ENCODE data around the gene ARHGAP27.

ARHGAP27 gene

DNA sequence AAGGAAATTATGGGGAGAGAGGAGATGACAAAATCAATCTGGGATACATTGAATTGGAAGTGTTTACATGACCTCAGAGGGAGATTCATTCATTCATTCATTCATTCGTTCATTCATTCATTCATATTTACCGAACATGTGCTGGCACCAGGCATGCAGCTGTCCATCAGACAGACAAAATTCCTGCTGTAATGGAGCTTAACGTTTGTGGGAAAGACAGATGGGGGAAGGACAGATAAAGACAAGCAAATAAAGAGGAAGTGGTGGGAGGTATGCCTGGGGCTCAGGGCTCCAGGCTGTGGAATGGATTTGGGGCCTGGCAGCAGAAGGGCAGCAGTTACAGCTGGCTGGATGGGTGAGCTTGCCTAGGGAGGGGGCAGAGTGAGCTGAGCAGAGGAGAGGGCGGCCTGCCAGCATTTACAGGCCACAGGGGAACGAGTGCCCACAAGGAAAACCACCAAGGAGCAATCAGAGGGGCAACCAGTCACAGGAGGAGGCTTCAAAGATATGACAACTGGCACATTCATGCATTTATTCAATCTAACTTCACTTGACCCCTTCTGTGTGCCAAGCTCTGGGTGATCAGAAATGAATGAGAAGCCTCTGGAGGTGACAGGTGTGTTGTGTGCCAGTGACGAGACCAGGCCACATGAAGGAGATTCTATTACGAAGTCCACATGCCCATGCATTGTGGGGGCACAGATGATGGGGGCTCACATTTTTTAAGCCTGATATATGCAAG, 48.5 kb downstream of the ARHGAP27 start:
- TF ChIP-seq, protein P1, sequence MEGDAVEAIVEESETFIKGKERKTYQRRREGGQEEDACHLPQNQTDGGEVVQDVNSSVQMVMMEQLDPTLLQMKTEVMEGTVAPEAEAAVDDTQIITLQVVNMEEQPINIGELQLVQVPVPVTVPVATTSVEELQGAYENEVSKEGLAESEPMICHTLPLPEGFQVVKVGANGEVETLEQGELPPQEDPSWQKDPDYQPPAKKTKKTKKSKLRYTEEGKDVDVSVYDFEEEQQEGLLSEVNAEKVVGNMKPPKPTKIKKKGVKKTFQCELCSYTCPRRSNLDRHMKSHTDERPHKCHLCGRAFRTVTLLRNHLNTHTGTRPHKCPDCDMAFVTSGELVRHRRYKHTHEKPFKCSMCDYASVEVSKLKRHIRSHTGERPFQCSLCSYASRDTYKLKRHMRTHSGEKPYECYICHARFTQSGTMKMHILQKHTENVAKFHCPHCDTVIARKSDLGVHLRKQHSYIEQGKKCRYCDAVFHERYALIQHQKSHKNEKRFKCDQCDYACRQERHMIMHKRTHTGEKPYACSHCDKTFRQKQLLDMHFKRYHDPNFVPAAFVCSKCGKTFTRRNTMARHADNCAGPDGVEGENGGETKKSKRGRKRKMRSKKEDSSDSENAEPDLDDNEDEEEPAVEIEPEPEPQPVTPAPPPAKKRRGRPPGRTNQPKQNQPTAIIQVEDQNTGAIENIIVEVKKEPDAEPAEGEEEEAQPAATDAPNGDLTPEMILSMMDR (conservative IDR thresholded peaks at IDR 0.05; ENCODE audit: low read length): no peak
- H3K4me3 ChIP-seq (ENCODE audit: low read length): no peak overlapping the region
- DNase-seq (ENCODE audit: low read depth): peak; percentile 10

DNA sequence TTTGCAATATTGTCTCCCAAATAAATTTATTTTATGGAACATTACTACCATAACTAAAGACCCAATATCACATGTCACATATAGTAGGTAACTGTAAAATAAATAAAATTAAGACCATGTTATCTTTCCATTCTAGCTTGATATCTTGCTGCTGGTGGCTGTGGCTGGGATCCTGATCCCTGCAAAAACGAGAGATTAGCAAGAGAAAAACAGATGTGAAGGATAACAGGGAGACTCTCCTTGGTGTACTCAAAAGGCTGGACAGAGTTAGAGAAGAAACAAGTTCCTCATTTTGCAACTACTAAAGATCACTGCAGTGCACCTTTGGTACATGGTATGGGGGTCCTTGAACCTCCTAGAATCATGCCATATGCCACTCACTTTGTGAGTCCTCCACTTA, 49.7 kb downstream of the ARHGAP27 start:
- H3K4me3 ChIP-seq (ENCODE audit: low read length): no peak overlapping the region
- TF ChIP-seq, protein P1 (conservative IDR thresholded peaks at IDR 0.05; ENCODE audit: low read length): no peak
- no peak for DNase-seq (ENCODE audit: low read depth)

DNA sequence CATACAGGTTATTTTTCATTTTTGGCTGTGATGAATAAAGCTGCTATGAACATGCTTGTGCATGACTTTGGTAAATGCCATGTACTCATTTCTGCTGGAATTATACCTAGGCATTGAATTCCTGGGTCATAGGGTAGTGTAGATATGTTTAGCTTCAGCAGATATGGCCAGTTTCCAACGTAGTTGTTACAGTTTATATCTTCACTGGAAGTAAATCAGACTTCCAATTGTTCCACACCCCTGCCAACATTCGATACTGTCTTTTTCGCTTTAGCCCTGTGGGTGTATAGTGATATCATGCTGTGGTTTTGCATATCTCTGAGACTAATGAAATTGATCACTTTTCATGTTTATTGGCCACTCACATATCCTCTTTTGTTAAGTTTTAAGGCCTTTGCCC, 50.4 kb downstream of the ARHGAP27 start:
- TF ChIP-seq, protein P1 (conservative IDR thresholded peaks at IDR 0.05; ENCODE audit: low read length): no peak
- no peak for DNase-seq (ENCODE audit: low read depth)

DNA sequence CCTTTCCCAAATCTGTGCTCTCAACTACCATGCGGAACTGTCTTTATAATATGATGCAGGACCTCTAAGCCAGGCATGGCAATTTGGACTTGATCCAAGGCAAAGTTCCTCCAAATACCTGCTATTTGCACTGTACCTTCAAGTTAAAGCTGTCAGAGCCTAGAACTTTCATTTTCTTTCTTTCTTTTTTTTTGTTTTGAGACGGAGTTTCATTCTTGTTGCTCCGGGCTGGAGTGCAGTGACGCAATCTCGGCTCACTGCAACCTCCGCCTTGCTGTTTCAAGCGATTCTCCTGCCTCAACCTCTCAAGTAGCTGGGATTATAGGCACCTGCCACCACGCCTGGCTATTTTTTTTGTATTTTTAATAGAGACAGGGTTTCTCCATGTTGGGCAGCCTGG, 51.7 kb downstream of the ARHGAP27 start:
- no peak for DNase-seq (ENCODE audit: low read depth)
- no peak overlapping the region for H3K4me3 ChIP-seq (ENCODE audit: low read length)
- TF ChIP-seq, protein P1 (conservative IDR thresholded peaks at IDR 0.05; ENCODE audit: low read length): no peak

More for the DNA sequence above, 50.4 kb downstream of the ARHGAP27 start:
- H3K4me3 ChIP-seq (ENCODE audit: low read length): no peak overlapping the region

DNA sequence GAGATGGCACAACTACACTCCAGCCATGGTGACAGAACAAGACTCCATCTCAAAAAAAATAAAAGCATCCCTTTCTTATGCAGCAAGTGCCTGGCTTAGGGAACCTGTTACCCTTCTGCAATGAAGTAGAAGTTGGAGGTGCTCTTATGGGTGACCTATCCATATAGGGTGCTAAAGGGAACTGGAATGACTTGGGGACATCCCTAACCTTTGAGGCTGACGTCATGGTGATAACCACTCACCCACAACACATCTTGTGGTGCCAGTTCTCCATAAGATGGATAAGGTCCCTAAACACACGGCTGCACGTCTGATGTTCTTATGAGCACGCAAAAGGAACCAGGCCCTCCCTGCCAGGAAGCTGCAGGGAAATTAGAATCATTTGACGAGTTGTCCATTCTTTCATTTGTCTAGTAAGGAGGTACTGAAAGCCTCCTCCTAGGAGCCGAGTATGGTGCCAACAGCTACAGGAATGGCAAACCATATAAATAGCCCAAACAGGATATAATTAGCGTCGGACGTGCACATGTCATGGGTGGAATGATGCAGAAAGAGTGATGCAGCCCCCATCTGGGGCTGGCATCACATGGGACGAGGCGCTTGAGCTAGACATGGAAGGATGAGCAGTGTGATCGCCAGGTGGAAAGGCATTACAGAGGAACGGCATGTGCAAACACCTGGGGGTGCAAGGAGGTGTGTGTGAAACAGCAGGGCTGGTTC, 52.5 kb downstream of the ARHGAP27 start:
- TF ChIP-seq, protein P1 (conservative IDR thresholded peaks at IDR 0.05; ENCODE audit: low read length): no peak
- DNase-seq (ENCODE audit: low read depth): no peak
- no peak overlapping the region for H3K4me3 ChIP-seq (ENCODE audit: low read length)

DNA sequence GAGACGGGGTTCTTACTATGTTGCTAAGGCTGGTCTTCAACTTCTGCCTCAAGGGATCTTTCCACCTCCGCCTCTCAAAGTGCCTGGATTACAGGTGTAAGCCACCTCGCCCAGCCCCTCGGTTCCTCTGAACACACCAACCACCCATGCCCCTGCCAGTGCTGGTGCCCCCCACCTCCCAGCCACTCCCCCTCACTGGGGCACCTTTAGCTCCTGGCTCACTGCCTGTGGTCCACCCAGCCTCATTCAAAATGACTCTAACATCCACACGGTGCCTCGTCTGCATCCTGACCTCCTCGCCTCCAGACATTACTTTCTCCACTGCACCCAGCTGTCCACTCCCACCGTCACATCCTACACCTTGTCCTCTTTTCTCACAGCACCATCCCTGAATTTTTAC, 55.3 kb downstream of the ARHGAP27 start:
- TF ChIP-seq, protein P1 (conservative IDR thresholded peaks at IDR 0.05; ENCODE audit: low read length): no peak
- DNase-seq (ENCODE audit: low read depth): no peak
- no peak overlapping the region for H3K4me3 ChIP-seq (ENCODE audit: low read length)
